Measurements from ENCODE around the gene PRKD1.
"Not testable (repeated sequence)": the region's sequence is repeated elsewhere in the genome, so short reads cannot be mapped to it uniquely, and the experiment has no call there.

The PRKD1 gene

GRCh38 chr14:29789475-29789874 is 138.2 kb downstream of the PRKD1 start:
- DNase-seq (ENCODE audit: low read depth), result no peak
- TF ChIP-seq, protein P1, sequence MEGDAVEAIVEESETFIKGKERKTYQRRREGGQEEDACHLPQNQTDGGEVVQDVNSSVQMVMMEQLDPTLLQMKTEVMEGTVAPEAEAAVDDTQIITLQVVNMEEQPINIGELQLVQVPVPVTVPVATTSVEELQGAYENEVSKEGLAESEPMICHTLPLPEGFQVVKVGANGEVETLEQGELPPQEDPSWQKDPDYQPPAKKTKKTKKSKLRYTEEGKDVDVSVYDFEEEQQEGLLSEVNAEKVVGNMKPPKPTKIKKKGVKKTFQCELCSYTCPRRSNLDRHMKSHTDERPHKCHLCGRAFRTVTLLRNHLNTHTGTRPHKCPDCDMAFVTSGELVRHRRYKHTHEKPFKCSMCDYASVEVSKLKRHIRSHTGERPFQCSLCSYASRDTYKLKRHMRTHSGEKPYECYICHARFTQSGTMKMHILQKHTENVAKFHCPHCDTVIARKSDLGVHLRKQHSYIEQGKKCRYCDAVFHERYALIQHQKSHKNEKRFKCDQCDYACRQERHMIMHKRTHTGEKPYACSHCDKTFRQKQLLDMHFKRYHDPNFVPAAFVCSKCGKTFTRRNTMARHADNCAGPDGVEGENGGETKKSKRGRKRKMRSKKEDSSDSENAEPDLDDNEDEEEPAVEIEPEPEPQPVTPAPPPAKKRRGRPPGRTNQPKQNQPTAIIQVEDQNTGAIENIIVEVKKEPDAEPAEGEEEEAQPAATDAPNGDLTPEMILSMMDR (conservative IDR thresholded peaks at IDR 0.05; ENCODE audit: low read depth, low read length), result no peak
- H3K4me3 ChIP-seq (ENCODE audit: low read length), result no peak overlapping the region

GRCh38 chr14:29788093-29788492 is 139.6 kb downstream of the PRKD1 start:
- H3K4me3 ChIP-seq (ENCODE audit: low read length), result no peak overlapping the region
- no peak for DNase-seq (ENCODE audit: low read depth)
- TF ChIP-seq, protein P1 (conservative IDR thresholded peaks at IDR 0.05; ENCODE audit: low read depth, low read length), result no peak

DNA sequence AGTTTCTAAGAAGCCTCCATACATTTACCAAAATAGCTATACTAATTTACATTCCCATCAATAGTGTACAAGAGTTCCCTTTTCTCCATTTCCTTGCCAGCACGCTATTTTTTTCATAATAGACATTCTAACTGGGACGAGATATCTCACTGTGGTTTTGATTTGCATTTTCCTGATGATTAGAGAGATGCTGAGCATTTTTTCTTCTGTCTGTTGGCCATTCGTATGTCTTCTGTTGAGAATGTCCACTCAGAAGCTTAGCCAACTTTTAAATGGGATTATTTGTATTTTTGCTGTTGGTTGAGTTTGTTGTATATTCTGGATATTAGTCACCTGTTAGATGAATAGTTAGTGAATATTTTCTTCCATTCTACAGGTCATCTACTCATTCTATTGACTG is 144.1 kb downstream of the PRKD1 start:
- no peak overlapping the region for H3K4me3 ChIP-seq (ENCODE audit: low read length)
- DNase-seq (ENCODE audit: low read depth), result no peak

DNA sequence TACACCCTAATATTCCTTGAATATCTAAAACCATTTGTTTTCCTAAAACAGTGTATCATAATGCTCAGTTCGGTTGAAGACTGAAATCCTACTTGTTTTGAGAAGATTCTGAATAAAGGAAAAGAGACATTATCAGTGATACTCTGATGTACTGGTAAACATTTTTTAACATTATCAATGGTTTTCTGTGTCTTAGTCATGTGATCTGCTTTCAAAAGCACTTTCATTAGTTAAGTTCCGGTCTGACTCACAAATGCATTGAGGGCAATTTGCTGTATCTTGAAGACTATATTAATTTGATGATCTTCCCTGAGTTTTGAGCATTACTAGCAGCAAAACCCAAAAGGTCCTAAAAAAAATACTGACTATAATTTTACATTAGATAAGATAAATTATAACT is 145.6 kb downstream of the PRKD1 start:
- H3K4me3 ChIP-seq (ENCODE audit: low read length), result no peak overlapping the region
- TF ChIP-seq, protein P1 (conservative IDR thresholded peaks at IDR 0.05; ENCODE audit: low read depth, low read length), result no peak
- DNase-seq (ENCODE audit: low read depth), result no peak

More for the DNA sequence above, 144.1 kb downstream of the PRKD1 start:
- TF ChIP-seq, protein P1 (conservative IDR thresholded peaks at IDR 0.05; ENCODE audit: low read depth, low read length), result no peak

DNA sequence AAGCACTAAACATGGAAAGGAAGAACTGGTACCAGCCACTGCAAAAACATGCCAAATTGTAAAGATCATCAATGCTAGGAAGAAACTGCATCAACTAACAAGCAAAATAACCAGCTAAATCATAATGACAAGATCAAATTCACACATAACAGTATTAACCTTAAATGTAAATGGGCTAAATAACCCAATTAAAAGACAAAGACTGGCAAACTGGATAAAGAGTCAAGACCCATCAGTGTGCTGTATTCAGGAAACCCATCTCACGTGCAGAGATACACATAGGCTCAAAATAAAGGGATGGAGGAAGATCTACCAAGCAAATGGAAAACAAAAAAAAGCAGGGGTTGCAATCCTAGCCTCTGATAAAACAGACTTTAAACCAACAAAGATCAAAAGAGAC is 150.5 kb downstream of the PRKD1 start:
- DNase-seq (ENCODE audit: low read depth), result not testable (repeated sequence)

DNA sequence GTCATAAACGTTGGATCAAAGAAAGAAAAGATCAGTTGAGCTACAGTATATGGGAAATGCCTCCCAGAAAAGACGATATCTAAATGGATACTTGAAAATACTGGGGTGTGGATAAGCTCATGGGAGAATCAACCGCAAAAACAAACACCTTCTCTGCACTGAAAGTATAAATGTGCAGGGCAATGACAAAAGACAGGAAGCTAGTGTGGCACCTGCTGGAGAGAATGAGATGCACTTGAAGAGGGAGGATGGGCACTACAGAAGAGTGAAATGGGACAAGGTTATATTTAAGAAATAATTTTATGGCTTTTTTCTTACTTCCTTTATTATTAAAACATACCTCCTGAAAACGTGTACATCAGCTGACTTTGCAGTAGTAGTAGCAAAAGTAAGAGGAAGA is 153.7 kb downstream of the PRKD1 start:
- no peak overlapping the region for H3K4me3 ChIP-seq (ENCODE audit: low read length)
- no peak for DNase-seq (ENCODE audit: low read depth)
- TF ChIP-seq, protein P1 (conservative IDR thresholded peaks at IDR 0.05; ENCODE audit: low read depth, low read length), result no peak

More for the DNA sequence above, 150.5 kb downstream of the PRKD1 start:
- H3K4me3 ChIP-seq (ENCODE audit: low read length), result not testable (repeated sequence)

- DNase-seq (ENCODE audit: low read depth), result no peak
- H3K4me3 ChIP-seq (ENCODE audit: low read length), result no peak overlapping the region
- TF ChIP-seq, protein P1 (conservative IDR thresholded peaks at IDR 0.05; ENCODE audit: low read depth, low read length), result no peak
Measured at GRCh38 chr14:29763342-29763858, 164.2 kb downstream of the PRKD1 start.

Data from retinal pigment epithelial cell (primary cell).